K562 (cell line): Measurements from ENCODE around the gene SEMA6B. TPM values are rescaled to one million over a fixed set of nuclear protein-coding genes. Genes with fewer than 3 reads are reported as not detected.

ENCODE experiments used
- CEBPB ChIP-seq: fragments of 450-650 bp; IDR thresholded peaks from 2 replicates; pipeline ENCODE4 v1.6.1; 2016; ENCODE audit warnings: missing genetic modification characterization, missing compliant biosample characterization
- RBM25 ChIP-seq: fragments of 200-400 bp; formaldehyde crosslinking; IDR thresholded peaks from 2 replicates; pipeline ENCODE4 v1.6.1; 2018; ENCODE audit warnings: low read length, low read depth, moderate library complexity; ENCODE audit not compliant: severe bottlenecking
- RUNX1 ChIP-seq: sonication (generic); IDR thresholded peaks from 2 replicates; pipeline ENCODE4 v1.6.1; 2016; ENCODE audit warnings: antibody characterized with exemption, low read depth
- TBL1XR1 ChIP-seq, 2 experiments: IDR thresholded peaks; 2 replicates each; pipeline ENCODE4 v1.6.1; 2012; ENCODE audit warnings: improper control_type of control experiment in 2 of 2, low read length in 2 of 2, mild to moderate bottlenecking in 1 of 2
- VEZF1 ChIP-seq: fragments of 200-800 bp; sonication (Bioruptor generic); IDR thresholded peaks from 2 replicates; pipeline ENCODE4 v1.6.1; 2017; ENCODE audit warnings: missing genetic modification characterization, missing compliant biosample characterization
- ZKSCAN1 ChIP-seq: fragments of 150-350 bp; IDR thresholded peaks from 2 replicates; pipeline ENCODE4 v1.6.1; 2016; ENCODE audit warnings: low read depth, low read length
- ZNF121 ChIP-seq: sonication (generic); formaldehyde crosslinking; conservative IDR thresholded peaks from 2 replicates; pipeline ENCODE4 v1.8.0; 2022; ENCODE audit warnings: missing genetic modification reagents
- ZNF395 ChIP-seq: fragments of 200-800 bp; sonication (Bioruptor generic); IDR thresholded peaks from 2 replicates; pipeline ENCODE4 v1.6.1; 2017; ENCODE audit warnings: missing genetic modification characterization, missing compliant biosample characterization
- ZNF512 ChIP-seq: IDR thresholded peaks from 2 replicates; pipeline ENCODE4 v1.6.1; 2016; ENCODE audit warnings: missing genetic modification characterization, missing compliant biosample characterization
- polyA plus RNA-seq, 8 experiments: library from polyadenylated mRNA; depleted of rRNA in 4 of 8; stranded (reverse) in 5 of 8; unstranded in 3 of 8; fragments of >200 nt; fragmentation: Nextera tagmentation in 2 of 8; fragmentation: Illumina TruSeq in 1 of 8; extraction: Ambion mirVana in 2 of 8; extraction: Trizol in 1 of 8; gene quantifications; 2 replicates each; pipeline versions ENCODE4 v1.2.1 to v1.2.3, GENCODE V29; 2011 to 2014; ENCODE audit warnings: inconsistent platforms in 1 of 8, missing spikeins in 1 of 8
- total RNA-seq, 7 experiments: library from RNA; depleted of rRNA in 6 of 7; stranded (reverse); fragments of >200 nt in 6 of 7; fragmentation: Illumina TruSeq in 2 of 7; extraction: Trizol in 2 of 7; gene quantifications; 2 replicates each; pipeline versions ENCODE4 v1.2.1 to v1.2.3, GENCODE V29; 2011 to 2021; ENCODE audit warnings: low replicate concordance in 1 of 7
- TF ChIP-seq, protein P1 (sequence below), 2 experiments: fragments of 450-650 bp; formaldehyde crosslinking in 1 of 2; IDR thresholded peaks; 2 replicates each; pipeline versions ENCODE4 v1.4.0 to v1.6.1; 2014 to 2020; ENCODE audit warnings: mild to moderate bottlenecking in 2 of 2, borderline replicate concordance in 1 of 2, low read depth in 1 of 2
- TF ChIP-seq, protein P2 (sequence below): fragments of 450-650 bp; IDR thresholded peaks from 2 replicates; pipeline ENCODE4 v1.7.0; 2016; ENCODE audit warnings: borderline replicate concordance

SEMA6B gene
- total and polyA plus RNA-seq, 9 of the 15 experiments (the other 6 are each of a cell fraction or from before 2014, with no cell fraction given) = 0.65 to 4.6 (median 2.5) TPM; not detected in 2

DNA sequence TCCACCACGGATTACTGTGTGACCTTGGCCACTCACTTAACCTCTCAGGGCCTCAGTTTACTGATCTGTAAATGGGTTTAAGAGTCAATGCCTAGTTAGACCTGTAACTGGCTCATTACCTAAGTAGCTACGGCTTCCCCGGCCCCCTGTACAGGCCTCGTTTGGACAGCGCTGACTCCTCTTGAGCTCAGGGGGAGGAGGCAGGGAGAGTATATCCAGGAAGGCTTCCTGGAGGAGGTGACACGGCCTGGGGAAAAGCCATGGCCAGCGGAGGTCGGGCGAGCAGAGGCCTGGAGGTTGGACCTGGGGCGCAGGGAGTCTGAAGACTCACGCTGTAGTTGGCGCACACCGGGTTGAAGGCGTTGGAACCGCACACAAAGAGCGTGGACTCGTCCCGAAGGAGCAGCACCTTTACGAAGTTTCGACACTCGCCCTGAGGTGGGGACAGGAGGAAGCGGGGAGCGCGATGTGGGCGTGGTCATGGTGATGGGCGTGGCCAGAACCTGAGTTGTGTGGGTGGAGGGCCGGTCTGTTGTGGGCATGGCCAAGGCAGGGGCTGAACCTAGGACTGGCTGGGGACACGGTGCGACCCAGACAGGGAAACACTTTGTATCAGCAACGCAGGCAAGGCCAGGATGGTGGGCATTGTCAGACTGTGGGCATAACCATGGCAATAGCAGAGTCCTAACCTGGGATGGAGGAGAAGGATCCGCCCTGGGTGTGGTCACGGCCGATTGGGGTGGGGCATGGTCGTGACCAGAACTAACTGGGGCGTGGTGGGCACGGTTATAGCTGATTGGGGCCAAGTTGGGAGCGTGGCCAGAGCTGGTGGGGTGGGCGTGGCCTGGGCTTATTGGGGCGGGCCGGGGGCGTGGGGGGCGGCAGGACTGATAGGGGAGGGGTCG is 3.6 kb downstream of the SEMA6B start (continued):
- TF ChIP-seq, protein P1, sequence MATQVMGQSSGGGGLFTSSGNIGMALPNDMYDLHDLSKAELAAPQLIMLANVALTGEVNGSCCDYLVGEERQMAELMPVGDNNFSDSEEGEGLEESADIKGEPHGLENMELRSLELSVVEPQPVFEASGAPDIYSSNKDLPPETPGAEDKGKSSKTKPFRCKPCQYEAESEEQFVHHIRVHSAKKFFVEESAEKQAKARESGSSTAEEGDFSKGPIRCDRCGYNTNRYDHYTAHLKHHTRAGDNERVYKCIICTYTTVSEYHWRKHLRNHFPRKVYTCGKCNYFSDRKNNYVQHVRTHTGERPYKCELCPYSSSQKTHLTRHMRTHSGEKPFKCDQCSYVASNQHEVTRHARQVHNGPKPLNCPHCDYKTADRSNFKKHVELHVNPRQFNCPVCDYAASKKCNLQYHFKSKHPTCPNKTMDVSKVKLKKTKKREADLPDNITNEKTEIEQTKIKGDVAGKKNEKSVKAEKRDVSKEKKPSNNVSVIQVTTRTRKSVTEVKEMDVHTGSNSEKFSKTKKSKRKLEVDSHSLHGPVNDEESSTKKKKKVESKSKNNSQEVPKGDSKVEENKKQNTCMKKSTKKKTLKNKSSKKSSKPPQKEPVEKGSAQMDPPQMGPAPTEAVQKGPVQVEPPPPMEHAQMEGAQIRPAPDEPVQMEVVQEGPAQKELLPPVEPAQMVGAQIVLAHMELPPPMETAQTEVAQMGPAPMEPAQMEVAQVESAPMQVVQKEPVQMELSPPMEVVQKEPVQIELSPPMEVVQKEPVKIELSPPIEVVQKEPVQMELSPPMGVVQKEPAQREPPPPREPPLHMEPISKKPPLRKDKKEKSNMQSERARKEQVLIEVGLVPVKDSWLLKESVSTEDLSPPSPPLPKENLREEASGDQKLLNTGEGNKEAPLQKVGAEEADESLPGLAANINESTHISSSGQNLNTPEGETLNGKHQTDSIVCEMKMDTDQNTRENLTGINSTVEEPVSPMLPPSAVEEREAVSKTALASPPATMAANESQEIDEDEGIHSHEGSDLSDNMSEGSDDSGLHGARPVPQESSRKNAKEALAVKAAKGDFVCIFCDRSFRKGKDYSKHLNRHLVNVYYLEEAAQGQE (IDR thresholded peaks at IDR 0.05; ENCODE audit: borderline replicate concordance) = no peak
- TF ChIP-seq, protein P1 (CRISPR knock-in tag; IDR thresholded peaks at IDR 0.05; ENCODE audit: low read depth) = no peak
- TF ChIP-seq ZNF121 (CRISPR knock-in tag) = no peak
- no peak for TF ChIP-seq TBL1XR1 (IDR thresholded peaks at IDR 0.05; ENCODE audit: low read length in 2 of 2)
- TF ChIP-seq CEBPB (tag) = peak; percentile 94
- no peak for TF ChIP-seq ZNF395 (CRISPR knock-in tag)
- peak; percentile 96 for TF ChIP-seq RBM25
- no peak for TF ChIP-seq RUNX1
- peak; percentile 41 for TF ChIP-seq VEZF1 (CRISPR knock-in tag)
- TF ChIP-seq ZKSCAN1 = peak; percentile 14; the same call in 1 of the 2 replicates
- TF ChIP-seq, protein P2, sequence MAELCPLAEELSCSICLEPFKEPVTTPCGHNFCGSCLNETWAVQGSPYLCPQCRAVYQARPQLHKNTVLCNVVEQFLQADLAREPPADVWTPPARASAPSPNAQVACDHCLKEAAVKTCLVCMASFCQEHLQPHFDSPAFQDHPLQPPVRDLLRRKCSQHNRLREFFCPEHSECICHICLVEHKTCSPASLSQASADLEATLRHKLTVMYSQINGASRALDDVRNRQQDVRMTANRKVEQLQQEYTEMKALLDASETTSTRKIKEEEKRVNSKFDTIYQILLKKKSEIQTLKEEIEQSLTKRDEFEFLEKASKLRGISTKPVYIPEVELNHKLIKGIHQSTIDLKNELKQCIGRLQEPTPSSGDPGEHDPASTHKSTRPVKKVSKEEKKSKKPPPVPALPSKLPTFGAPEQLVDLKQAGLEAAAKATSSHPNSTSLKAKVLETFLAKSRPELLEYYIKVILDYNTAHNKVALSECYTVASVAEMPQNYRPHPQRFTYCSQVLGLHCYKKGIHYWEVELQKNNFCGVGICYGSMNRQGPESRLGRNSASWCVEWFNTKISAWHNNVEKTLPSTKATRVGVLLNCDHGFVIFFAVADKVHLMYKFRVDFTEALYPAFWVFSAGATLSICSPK = no peak
- no peak for TF ChIP-seq ZNF512 (tag)
